ENCODE measurements around the gene CXCL14. TPM values are rescaled to one million over a fixed set of nuclear protein-coding genes. Genes with fewer than 3 reads are reported as not detected.

The CXCL14 gene
- total RNA-seq, 1 donor from 2014 or later, result 45.3 TPM

DNA sequence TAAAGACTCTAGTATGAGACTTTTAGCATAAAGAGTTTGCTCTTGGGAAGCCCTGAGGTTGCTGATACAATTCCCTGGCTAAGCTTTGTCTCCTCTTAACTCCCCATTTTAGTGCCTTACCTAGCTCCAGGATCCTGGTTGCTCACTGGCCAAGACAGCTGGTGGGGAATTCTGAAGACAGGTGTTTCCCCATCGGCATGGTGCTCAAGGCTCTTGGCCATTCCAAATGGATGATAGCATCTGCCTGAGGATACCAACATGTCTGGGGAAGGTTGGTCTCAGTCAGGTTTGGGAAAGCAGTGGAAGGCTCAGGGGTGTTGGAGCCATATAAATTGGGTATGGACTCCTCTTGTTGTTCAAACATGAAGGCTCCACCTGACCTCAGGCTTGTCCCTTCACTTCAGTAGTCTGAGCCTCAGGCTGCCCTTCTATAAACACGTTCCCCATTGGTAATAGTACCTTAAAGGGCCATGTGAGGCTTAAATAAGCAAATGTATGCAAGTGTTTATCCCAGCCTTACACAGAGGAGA is 44.5 kb upstream of the CXCL14 start:
- Histone ChIP-seq H3K27me3 (no peaks in the 10 kb centered on the region), H3K27ac (no peak overlapping the region), H3K4me1 (no peaks in the 10 kb centered on the region), H3K9me3 (peaks cover 5 to 19% of the 10 kb centered on the region in 2 donors), H3K36me3 (no peaks in the 10 kb centered on the region), H3K4me3 (no peak overlapping the region)
- DNase-seq (ENCODE audit: low spot score in 2 of 2), result no peak
- TF ChIP-seq, protein P1, sequence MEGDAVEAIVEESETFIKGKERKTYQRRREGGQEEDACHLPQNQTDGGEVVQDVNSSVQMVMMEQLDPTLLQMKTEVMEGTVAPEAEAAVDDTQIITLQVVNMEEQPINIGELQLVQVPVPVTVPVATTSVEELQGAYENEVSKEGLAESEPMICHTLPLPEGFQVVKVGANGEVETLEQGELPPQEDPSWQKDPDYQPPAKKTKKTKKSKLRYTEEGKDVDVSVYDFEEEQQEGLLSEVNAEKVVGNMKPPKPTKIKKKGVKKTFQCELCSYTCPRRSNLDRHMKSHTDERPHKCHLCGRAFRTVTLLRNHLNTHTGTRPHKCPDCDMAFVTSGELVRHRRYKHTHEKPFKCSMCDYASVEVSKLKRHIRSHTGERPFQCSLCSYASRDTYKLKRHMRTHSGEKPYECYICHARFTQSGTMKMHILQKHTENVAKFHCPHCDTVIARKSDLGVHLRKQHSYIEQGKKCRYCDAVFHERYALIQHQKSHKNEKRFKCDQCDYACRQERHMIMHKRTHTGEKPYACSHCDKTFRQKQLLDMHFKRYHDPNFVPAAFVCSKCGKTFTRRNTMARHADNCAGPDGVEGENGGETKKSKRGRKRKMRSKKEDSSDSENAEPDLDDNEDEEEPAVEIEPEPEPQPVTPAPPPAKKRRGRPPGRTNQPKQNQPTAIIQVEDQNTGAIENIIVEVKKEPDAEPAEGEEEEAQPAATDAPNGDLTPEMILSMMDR (IDR thresholded peaks at IDR 0.05), result no peak
- intact Hi-C loops (cut with DNase I), result no loop called here

DNA sequence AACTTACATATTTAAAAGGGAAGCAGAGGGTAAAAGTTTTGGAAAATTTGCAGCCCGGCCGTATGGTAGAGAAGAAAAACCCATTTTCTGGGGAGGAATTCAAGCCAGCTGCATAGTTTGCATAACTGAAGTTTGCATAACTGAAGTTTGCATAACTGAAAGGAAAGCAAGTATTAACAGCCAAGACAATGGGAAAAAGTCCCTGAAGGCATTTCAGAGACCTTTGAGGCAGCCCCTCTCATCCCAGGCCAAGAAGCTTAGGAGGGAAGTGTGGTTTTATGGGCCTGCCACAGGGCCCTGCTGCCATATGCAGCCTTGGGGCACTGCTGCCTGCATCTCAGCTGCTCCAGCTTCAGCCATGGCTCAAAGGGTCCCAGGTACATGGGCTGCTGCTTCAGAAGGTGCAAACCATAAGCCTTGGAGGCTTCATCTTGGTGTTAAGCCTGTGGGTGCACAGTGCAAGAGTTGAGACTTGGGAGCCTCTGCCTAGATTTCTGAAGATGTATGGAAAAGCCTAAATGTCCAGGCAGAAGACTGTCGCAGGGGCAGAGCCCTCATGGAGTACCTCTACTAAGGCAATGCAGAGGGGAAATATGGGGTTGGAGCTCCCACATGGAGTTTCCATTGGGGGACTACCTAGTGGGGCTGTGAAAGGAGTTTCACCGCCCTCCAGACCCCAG is 36.9 kb upstream of the CXCL14 start:
- H3K27ac ChIP-seq, result no peak overlapping the region
- H3K4me3 ChIP-seq, result no peak overlapping the region
- intact Hi-C loops (cut with DNase I), result no loop called here
- DNase-seq (ENCODE audit: low spot score in 2 of 2), result no peak
- no peaks in the 10 kb centered on the region for H3K36me3 ChIP-seq
- H3K4me1 ChIP-seq, result no peaks in the 10 kb centered on the region
- H3K27me3 ChIP-seq, result no peaks in the 10 kb centered on the region
- H3K9me3 ChIP-seq, result peaks cover 5 to 32% of the 10 kb centered on the region in 2 donors
- TF ChIP-seq, protein P1 (IDR thresholded peaks at IDR 0.05), result no peak

DNA sequence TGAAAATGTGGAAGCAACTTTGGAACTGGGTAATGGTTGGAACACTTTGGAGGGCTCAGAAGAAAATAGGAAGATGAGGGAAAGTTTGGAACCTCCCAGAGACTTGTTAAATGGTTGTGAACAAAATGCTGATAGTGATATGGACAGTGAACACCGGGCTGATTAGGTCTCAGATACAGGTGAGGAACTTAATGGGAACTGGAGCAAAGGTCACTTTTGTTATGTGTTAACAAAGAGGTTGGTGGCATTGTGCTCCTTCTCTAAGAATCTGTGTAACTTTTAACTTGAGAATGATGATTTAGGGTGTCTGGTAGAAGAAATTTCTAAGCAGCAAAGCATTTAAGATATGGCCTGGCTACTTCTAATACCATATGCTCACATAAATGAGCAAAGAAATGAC is 36.4 kb upstream of the CXCL14 start:
- Histone ChIP-seq H3K36me3 (no peaks in the 10 kb centered on the region), H3K4me1 (no peaks in the 10 kb centered on the region), H3K27ac (no peak overlapping the region), H3K27me3 (no peaks in the 10 kb centered on the region), H3K4me3 (no peak overlapping the region), H3K9me3 (peaks cover 5 to 30% of the 10 kb centered on the region in 2 donors)
- intact Hi-C loops (cut with DNase I), result no loop called here
- TF ChIP-seq, protein P1 (IDR thresholded peaks at IDR 0.05), result no peak
- DNase-seq (ENCODE audit: low spot score in 2 of 2), result no peak

DNA sequence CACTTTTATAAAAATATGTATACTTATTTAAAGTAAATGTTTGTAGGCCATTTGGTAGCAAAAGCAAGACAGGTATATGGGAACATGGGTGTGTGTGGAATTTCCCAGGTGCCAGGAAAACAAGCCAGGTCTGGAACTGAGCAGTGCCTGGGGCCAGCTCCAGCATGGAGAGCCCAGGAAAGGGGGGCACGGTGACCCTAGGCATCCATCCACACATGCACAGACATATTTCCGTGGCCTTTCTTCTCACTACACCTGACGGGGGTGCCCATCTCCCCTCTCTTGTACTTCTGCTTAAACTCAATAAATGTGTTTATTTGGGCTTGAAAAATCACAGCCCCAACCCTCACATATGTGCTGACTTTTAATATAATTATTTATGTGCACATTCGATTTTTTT is 31.2 kb upstream of the CXCL14 start:
- Histone ChIP-seq H3K27me3 (no peaks in the 10 kb centered on the region), H3K9me3 (no peaks in the 10 kb centered on the region), H3K27ac (no peak overlapping the region), H3K36me3 (no peaks in the 10 kb centered on the region), H3K4me1 (no peaks in the 10 kb centered on the region), H3K4me3 (no peak overlapping the region)
- DNase-seq (ENCODE audit: low spot score in 2 of 2), result no peak
- intact Hi-C loops (cut with DNase I), result no loop called here
- TF ChIP-seq, protein P1 (IDR thresholded peaks at IDR 0.05), result no peak

DNA sequence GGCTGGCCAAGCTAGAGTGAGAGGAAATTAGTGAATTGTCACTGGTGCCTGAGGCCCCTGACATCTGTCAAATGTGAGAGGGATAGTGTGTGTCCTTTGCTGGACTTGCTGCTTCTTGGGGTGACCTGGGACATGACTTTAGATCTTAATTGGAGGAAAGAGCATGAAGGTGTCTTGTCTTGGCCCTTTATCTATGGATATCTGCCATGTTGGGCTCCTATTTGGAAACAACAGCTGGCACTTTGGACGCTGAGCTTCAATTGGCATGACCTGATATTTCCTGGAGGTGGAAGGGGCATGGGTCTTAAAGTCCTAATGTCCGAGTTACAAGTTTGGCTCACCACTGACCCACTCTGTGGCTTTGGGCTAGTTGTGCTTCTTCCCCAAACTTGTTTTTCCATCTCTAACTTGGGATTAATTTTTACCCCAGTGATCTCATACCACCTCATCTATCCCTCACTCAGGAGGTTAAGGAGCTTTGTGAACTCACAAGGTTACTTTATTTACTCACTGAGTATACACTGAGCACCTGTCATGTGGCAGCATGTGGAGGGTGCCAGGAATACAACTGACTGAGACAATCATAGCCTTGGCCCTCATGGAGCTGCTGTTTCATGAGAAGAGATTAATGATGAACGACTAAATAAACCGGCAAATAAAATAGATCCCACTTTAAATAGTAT is 30.1 kb upstream of the CXCL14 start:
- DNase-seq (ENCODE audit: low spot score in 2 of 2), result no peak
- no peaks in the 10 kb centered on the region for H3K36me3 ChIP-seq

More for the DNA sequence above, 30.1 kb upstream of the CXCL14 start:
- TF ChIP-seq, protein P1 (IDR thresholded peaks at IDR 0.05), result no peak
- H3K4me1 ChIP-seq, result no peaks in the 10 kb centered on the region
- H3K9me3 ChIP-seq, result no peaks in the 10 kb centered on the region
- no peak overlapping the region for H3K4me3 ChIP-seq
- no peaks in the 10 kb centered on the region for H3K27me3 ChIP-seq
- intact Hi-C loops (cut with DNase I), result no loop called here
- no peak overlapping the region for H3K27ac ChIP-seq
